KOPT-K1 (cell line): ENCODE results near the gene C8G.

Experiments
- H3K27ac ChIP-seq: fragments of 200-600 bp; sonication (generic); 2 replicates; pipeline ENCODE4 v1.5.1; 2016; ENCODE audit warnings: antibody characterized with exemption, mild to moderate bottlenecking, low read depth, low read length; ENCODE audit not compliant: poor library complexity, severe bottlenecking
- H3K36me3 ChIP-seq: fragments of 200-600 bp; sonication (generic); 2 replicates; pipeline ENCODE4 v1.5.1; 2017; ENCODE audit warnings: antibody characterized with exemption, mild to moderate bottlenecking, low read length, moderate library complexity; ENCODE audit not compliant: insufficient read depth
- H3K9me3 ChIP-seq: fragments of 200-600 bp; sonication (generic); 2 replicates; pipeline ENCODE4 v1.5.1; 2017; ENCODE audit warnings: antibody characterized with exemption, low read length, mild to moderate bottlenecking; ENCODE audit not compliant: insufficient read depth, poor library complexity, severe bottlenecking

Gene C8G

DNA sequence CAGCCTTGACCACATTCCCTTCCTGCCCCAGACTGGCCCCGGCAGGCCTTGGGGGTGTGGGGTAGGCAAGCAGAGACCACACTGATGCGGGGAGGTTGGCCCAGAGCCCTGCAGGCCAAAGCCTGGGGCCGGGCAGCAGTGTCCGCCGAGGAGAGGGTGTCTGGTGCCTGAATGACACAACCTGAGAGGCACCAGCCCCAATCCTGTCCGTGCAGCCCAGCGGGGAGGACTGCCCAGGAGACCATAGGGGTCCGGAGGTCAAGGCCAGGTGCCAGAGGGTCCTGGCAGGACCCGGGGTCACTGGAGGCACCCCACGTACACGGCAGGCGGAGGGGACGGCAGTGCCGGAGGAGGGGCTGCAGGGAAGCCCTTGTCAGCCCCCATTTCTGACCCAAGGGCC, 26.7 kb downstream of the C8G start:
- Histone ChIP-seq H3K36me3 (no peaks in the 10 kb centered on the region), H3K27ac (no peak overlapping the region), H3K9me3 (no peaks in the 10 kb centered on the region)

GRCh38 chr9:136972335-136972734, 27.3 kb downstream of the C8G start:
- no peak overlapping the region for H3K27ac ChIP-seq
- H3K9me3 ChIP-seq, result no peaks in the 10 kb centered on the region
- H3K36me3 ChIP-seq, result no peaks in the 10 kb centered on the region

GRCh38 chr9:136972743-136973142, 27.7 kb downstream of the C8G start:
- H3K27ac ChIP-seq, result no peak overlapping the region
- H3K9me3 ChIP-seq, result no peaks in the 10 kb centered on the region
- no peaks in the 10 kb centered on the region for H3K36me3 ChIP-seq

DNA sequence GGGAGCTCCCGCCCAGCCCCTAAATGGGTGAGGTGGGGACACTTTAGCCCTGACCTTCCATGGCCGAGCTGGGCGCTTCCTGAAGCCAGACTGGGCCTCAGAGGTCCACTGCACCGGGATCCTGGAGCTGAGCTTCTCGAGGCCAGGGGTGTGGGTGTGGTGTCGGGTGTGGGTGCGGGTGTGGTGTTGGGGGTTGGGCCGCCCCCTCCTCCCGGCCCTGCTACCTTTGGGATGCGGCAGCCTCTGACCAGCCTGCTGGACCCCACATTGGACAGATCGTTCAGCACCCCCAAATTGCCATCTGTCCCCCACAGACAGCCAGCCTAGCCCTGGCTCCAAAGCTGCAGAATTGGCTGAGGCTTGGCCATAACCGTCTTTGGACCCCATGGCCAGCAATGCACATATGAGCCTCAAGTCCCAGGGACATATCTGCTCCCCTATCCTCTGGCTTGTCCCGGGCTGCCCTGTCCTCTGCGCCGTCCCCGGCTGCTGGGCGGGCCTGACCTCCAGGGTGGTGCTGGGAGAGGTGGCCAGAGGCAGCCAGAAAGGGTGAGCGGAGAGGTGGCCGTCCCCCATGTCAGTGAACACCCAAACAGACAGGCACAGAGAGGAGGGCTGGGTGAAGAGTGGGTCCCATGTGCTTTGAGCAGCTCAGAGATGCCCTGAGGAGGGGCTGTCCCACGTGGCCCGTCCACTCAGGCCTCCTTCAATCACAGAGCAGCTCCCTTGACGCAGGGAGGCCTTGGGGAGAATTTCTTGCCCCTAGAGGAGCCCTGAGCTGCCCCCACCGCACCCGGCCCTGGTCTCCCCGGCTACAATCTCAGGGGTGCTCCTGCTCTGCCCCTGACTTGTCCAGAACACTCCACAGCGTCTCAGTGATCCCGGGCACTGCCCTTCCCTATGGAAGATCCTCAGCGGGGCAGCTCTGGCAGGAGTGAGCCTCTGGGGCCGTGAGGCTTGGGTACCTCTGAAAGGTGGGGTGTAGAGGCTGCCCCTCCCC, 28.9 kb downstream of the C8G start:
- Histone ChIP-seq H3K36me3 (no peaks in the 10 kb centered on the region), H3K27ac (no peak overlapping the region), H3K9me3 (no peaks in the 10 kb centered on the region)

GRCh38 chr9:136974817-136975535, 29.9 kb downstream of the C8G start:
- Histone ChIP-seq H3K36me3 (no peaks in the 10 kb centered on the region), H3K9me3 (no peaks in the 10 kb centered on the region), H3K27ac (no peak overlapping the region)

DNA sequence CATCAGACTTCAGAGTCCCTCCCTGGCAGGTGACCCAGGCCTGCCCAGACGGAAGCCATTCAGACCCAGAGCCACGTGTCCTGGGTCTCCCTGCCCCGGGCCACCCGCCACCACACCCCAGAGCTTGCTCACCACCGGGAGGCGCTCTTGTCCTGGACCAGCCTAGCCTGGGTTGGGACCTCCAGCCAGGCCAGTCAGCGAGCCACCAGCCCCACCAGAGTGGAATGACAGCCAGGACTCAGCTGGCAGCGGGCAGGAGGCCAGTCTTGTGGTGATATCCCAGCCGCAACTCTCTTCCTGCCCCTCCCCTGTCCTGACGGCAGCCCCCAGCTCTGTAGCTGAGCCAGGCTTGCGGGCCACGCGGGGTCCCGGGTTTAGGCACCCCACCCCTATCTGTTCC, 30.6 kb downstream of the C8G start:
- no peaks in the 10 kb centered on the region for H3K36me3 ChIP-seq
- no peak overlapping the region for H3K27ac ChIP-seq
- no peaks in the 10 kb centered on the region for H3K9me3 ChIP-seq

GRCh38 chr9:136977223-136977622, 32.2 kb downstream of the C8G start, which contains the start of gene PTGDS:
Gene PTGDS (plus strand): TSS chr9:136977504. CDS start chr9:136977579, 75 bp downstream.
- Histone ChIP-seq H3K27ac (no peak within 1 kb of the TSS), H3K9me3 (no peaks in the 10 kb centered on the region), H3K36me3 (no peaks in the 10 kb centered on the region)

DNA sequence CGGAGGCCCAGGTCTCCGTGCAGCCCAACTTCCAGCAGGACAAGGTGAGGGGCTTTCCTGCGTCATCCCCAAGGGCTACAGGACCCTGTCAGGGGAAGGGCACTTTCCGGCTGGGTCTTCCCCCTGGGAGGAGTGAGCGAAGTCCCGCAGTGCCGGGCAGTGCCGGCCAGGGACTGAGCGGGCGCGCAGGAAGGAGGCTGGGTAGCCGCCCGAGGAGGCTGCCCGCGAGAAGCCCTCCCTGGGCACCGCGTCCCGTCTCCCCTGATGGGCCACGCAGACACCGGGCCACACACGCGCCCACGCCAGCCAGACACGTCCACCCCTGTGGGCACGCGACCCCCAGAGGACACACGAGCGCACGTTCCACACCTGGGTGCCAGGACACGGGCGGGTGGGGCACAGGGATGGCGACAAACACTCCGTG, 32.6 kb downstream of the C8G start:
- H3K27ac ChIP-seq, result no peak overlapping the region

GRCh38 chr9:136978073-136978864, 33.2 kb downstream of the C8G start:
- H3K9me3 ChIP-seq, result no peaks in the 10 kb centered on the region
- no peak overlapping the region for H3K27ac ChIP-seq
- H3K36me3 ChIP-seq, result no peaks in the 10 kb centered on the region

More for the DNA sequence above, 32.6 kb downstream of the C8G start:
- Histone ChIP-seq H3K36me3 (no peaks in the 10 kb centered on the region), H3K9me3 (no peaks in the 10 kb centered on the region)

DNA sequence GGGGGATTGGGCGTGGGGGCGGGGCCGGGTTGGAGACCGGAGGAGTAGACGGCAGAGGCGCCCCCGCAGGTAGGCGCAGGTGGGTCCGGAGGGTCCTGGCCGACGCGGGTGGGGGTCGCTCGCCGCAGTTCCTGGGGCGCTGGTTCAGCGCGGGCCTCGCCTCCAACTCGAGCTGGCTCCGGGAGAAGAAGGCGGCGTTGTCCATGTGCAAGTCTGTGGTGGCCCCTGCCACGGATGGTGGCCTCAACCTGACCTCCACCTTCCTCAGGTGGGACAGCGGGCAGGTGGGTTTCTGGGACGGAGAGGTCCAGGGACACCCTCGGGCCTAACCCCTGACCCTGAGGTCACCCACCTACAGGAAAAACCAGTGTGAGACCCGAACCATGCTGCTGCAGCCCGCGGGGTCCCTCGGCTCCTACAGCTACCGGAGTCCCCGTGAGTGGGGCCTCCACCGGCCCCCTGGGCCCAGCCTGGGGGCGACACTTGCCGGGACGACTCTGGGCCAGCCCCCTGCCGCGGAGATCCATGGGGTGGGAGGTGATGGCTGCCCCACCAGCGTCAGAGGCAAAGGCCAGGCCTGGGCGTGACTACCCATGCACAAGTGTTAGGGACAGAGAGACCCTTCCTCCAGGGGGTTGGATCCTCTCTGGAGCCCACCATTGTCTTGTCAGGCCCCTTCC, 34.0 kb downstream of the C8G start:
- no peak overlapping the region for H3K27ac ChIP-seq
- no peaks in the 10 kb centered on the region for H3K9me3 ChIP-seq

DNA sequence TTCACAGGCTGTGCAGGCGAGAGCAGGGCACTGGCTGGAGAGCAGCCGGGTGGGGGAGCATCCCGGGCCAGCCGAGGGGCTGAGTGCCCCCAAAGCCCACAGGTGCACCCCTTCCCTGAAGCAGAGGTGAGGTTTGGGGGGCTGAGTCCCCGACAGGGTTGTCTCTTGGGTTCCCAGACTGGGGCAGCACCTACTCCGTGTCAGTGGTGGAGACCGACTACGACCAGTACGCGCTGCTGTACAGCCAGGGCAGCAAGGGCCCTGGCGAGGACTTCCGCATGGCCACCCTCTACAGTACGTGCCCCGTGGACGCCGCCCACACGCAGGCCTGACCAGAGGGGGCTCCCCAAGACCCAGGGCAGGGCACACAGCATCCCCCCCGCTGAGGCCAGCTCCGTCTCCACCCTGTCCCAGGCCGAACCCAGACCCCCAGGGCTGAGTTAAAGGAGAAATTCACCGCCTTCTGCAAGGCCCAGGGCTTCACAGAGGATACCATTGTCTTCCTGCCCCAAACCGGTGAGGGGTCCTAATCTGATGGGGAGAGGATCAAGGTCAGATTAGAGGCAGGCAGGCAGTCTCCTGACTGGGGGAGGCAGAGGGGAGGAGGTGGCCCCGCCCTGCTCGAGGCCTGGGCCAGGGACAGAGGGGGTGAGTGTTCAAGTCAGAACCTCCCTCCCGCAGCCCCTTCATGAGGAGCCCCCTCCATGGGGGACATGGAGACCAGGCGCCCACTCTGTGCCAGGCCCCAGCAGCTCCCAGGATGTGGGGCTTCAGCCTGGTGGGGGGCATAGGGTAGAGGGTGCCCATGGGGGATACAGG, 34.9 kb downstream of the C8G start:
- no peaks in the 10 kb centered on the region for H3K9me3 ChIP-seq
- no peak overlapping the region for H3K27ac ChIP-seq
- no peaks in the 10 kb centered on the region for H3K36me3 ChIP-seq

More for the DNA sequence above, 34.0 kb downstream of the C8G start:
- H3K36me3 ChIP-seq, result no peaks in the 10 kb centered on the region

DNA sequence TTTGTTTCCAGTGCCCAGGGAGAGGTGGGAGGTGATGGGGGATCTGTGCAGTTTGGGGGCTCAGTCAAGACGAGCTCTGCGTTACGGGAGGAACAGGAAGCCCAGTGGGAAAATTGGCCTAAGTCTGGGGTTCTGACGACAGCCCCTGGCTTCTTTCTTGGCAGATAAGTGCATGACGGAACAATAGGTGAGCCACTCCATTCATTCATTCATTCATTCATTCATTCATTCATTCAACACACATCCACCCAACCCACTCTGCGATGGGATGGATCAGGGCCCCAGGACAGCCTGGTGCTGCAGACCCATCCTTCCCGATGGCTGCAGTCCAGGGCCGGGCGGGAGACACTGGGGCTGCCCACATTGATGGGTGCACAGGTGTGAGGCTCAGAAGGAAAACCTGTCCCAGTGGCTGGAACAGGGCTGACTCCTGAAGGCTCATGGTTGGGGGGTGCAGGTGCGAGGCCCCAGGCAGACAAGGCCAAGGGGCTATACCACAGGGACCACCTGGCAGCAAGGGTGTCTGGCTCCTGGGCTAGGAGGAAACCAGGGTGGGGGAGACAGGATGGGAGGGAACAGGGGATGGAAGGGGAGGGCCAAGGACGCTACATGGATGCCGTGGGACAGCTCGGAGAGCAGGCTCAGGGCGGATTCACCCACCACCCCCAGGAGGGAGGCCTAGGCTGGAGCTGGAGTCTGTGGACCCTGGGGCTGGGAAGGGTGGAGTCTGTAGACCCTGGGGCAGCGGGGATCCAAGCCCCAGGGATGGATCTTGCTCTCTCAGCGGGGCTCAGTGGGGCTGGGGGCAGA, 35.8 kb downstream of the C8G start:
- H3K27ac ChIP-seq, result no peak overlapping the region

DNA sequence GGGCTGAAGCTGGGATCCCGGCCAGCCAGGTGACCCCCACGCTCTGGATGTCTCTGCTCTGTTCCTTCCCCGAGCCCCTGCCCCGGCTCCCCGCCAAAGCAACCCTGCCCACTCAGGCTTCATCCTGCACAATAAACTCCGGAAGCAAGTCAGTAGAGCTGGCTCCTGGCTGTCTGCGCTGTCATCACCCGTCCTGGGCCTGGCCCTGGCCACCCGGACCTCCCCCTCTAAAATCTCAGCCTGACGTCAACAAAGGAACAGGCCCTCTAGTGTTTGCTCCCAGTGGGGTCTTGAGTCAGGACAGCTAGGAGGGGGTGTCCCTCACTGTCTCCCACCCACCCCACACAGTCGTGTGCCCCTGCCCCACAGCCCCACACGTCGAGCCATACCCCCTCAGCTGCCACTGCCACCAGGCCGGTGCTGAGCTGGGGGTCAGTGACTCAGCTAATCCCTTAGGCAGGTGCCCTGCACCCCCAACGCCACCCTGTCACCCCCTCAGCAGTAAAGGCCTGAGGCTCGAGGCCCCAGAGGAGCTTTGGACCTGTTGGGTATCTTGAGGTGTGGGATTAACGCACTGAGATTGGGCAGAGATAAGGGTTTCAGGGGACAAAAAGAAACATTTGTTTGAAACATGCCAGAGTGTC, 36.7 kb downstream of the C8G start:
- no peaks in the 10 kb centered on the region for H3K9me3 ChIP-seq
- H3K27ac ChIP-seq, result no peak overlapping the region
- H3K36me3 ChIP-seq, result no peaks in the 10 kb centered on the region

More for the DNA sequence above, 35.8 kb downstream of the C8G start:
- no peaks in the 10 kb centered on the region for H3K36me3 ChIP-seq
- H3K9me3 ChIP-seq, result no peaks in the 10 kb centered on the region
